Large intestine (tissue), 3 donors: ENCODE data around the gene AAR2. TPM values are rescaled to one million over a fixed set of nuclear protein-coding genes. Genes with fewer than 3 reads are reported as not detected.

Experiments used
- DNase-seq, 2 donors: peaks; one replicate each; pipeline versions ENCODE4 v3.0.0 to v3.0.0-alpha.2; 2013
- H3K27ac ChIP-seq: one replicate; pipeline ENCODE4 v1.5.1; 2013; ENCODE audit warnings: low read length
- H3K27me3 ChIP-seq: 2 replicates; pipeline ENCODE4 v1.6.1; 2013; ENCODE audit warnings: low read length; ENCODE audit not compliant: control insufficient read depth, insufficient read depth
- H3K36me3 ChIP-seq: 2 replicates; pipeline ENCODE4 v1.6.1; 2013; ENCODE audit warnings: low read length; ENCODE audit not compliant: control insufficient read depth, insufficient read depth
- H3K4me1 ChIP-seq: one replicate; pipeline ENCODE4 v1.6.1; 2013; ENCODE audit warnings: low read length; ENCODE audit not compliant: control insufficient read depth, insufficient read depth
- H3K4me3 ChIP-seq: one replicate; pipeline ENCODE4 v1.5.1; 2013; ENCODE audit warnings: low read length
- H3K9me3 ChIP-seq: one replicate; pipeline ENCODE4 v1.6.1; 2013; ENCODE audit warnings: mild to moderate bottlenecking, low read depth, low read length, moderate library complexity; ENCODE audit not compliant: control insufficient read depth
- WGBS: methylation state at CpG from one replicate; pipeline ENCODE4 v1.1.5; 2013; ENCODE audit warnings: low lambda C conversion rate; ENCODE audit not compliant: insufficient coverage; 5-methylcytosine and 5-hydroxymethylcytosine counted together
- polyA plus RNA-seq: library from polyadenylated mRNA; unstranded; fragments of 120-200 nt; gene quantifications from one replicate; pipeline ENCODE4 v1.2.1, GENCODE V29; 2013

AAR2 gene
- polyA plus RNA-seq, 1 donor = 29.1 TPM

DNA sequence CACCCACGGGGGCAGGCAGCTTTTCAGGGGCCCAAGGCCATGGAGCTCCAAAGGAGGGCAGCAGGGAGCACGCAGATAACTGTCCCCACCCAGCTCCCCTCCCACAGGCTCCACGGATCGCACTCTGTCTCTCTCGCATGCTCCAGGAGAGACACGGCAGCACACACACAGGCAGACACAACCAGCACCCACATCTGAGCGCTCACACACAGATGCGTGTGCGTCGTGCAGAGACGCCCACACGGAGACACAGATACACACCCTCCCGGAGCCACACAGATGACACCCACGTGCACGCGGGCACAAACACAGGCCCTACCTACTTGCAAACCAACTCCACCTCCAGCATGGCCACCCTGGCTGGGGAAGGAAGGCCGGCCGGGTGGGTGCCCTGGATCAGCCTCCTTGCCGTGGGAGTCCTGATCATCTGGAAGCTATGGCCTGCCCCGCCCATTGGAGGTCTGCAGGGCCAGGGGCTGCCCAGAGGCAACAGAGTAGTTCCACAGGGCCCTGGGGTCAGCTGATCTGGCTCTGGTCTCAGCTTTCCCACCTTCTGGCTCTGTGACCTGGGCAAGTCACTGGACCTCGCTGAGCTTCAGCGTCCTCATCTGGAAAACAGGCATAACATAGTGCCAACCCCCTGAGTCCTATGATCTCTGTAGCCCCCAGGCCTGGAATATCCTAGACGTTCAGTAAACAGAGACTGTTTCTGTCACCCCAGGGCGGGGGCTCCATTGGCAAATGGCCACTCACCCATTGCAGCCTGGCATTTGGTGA is 31.5 kb downstream of the AAR2 start:
- Histone ChIP-seq H3K4me3 (no peak overlapping the region), H3K4me1 (no peaks in the 10 kb centered on the region), H3K27ac (no peak overlapping the region), H3K36me3 (no peaks in the 10 kb centered on the region), H3K27me3 (no peaks in the 10 kb centered on the region), H3K9me3 (no peaks in the 10 kb centered on the region)
- DNase-seq = no peak
- WGBS = no CpG with 5 or more reads among the region's 24 CpGs

DNA sequence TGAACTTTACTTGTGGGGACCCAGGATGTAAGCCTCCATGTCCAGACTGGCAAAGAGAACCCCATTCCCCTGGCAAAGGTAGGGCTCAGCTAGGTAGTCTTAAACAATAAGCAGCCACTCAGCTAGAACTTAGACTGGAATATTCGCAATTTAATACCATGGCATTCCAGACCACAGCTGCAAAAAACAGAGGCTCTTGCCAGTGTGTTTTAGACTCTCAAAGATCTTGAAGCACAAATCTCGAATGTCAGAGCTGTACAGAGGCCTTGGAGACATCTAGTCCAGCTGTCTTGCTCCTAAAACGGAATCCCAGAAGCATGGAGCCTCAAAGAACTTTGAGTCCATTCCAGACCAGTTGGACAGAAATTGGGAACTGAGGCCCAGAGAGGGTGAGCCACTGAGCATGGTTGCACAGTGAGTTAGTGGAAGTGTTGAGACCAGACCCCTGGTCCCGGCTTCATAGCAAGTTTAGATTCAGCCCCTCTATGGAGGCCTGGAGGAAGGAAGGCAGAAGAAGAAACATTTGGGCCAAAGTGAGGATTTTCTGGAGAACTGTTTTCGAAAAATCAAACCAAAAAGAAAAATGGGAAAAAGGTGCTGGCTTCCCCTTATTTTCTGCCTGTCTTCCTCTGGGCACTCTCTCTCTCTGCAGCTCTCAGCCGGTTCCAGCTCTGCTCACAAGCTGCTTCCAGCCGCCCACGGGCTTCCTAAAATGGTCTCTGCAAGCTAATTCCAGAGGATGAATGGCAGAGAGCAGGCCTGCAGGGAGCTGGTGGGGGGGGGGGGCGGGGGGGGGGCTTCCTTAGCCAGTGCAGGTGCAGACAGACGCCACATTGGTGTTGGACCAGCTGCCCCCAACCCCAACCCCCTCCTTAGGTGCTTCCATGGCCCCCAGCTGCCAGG is 32.4 kb downstream of the AAR2 start:
- Histone ChIP-seq H3K36me3 (no peaks in the 10 kb centered on the region), H3K27me3 (no peaks in the 10 kb centered on the region), H3K9me3 (no peaks in the 10 kb centered on the region), H3K4me1 (no peaks in the 10 kb centered on the region), H3K27ac (no peak overlapping the region), H3K4me3 (no peak overlapping the region)
- WGBS = 100% methylated on average over 1 of the region's 10 CpGs
- DNase-seq = no peak

DNA sequence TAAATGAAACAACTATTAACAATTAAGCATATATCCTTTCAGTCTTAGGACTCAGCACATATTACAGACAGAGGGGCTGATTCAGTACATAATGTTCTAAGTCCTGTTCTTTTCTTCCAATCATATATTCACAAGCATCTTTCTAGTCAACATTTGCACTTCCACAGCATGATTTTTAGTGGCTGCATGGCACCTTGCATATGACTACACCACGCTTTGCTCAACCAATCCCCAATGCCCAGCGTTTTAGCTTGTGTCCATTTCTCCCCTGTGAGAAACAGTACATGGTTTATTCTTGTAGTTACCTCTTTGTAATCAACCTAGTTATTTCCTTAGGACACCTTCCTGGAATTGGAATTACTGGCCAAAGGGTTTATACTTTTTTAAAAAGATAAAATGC is 33.2 kb downstream of the AAR2 start:
- Histone ChIP-seq H3K4me3 (no peak overlapping the region), H3K9me3 (no peaks in the 10 kb centered on the region), H3K4me1 (no peaks in the 10 kb centered on the region), H3K36me3 (no peaks in the 10 kb centered on the region), H3K27ac (no peak overlapping the region), H3K27me3 (peaks cover 6% of the 10 kb centered on the region)
- WGBS = no CpG with 5 or more reads among the region's 2 CpGs
- DNase-seq = no peak

DNA sequence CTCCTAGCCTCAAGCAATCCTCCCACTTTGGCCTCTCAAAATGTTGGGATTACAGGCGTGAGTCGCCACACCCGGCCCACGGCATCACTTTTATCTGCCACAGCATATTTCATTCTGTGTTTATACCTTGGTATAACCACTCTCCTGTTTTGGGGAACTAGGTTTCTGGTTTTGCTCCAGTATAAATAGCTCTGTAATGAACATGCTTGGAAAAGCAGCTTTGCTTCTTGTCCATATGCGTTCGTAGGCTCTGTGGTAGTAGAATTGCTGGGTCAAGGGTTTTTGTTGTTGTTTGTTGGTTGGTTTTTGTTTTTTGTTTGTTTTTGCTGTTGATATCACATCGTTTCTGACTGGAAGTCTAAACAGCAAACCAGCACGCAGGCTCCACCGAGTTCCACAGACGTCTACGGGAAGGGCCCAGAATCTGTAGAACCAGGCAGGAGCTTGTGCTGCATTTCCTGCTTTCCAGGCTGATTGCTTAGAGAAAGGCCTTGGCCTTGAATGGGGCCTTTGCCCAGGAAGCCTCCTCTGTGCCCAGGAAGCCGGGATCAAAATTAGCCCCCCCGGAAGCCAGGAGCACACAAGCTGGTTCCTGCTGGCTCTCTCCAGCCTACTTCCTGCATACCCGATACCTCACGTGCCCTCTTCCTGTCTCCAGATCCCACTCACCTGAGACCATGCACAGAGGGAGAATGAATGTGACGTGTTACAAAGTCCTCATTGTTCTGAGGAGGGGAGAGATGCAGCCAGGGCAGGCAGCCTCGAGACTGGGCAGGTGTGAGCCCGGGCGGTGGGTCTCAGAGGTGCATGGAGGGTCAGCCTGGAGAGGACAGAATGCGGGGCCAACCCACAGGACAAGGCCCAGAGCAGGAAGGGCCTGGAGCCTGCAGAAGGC is 34.7 kb downstream of the AAR2 start:
- peak in 1 of 2 donors; percentile 8 for DNase-seq
- no peaks in the 10 kb centered on the region for H3K36me3 ChIP-seq
- H3K4me3 ChIP-seq = no peak overlapping the region
- peaks cover 10% of the 10 kb centered on the region for H3K27me3 ChIP-seq
- H3K4me1 ChIP-seq = no peaks in the 10 kb centered on the region
- H3K27ac ChIP-seq = no peak overlapping the region
- no CpG with 5 or more reads among the region's 20 CpGs for WGBS
- H3K9me3 ChIP-seq = no peaks in the 10 kb centered on the region

DNA sequence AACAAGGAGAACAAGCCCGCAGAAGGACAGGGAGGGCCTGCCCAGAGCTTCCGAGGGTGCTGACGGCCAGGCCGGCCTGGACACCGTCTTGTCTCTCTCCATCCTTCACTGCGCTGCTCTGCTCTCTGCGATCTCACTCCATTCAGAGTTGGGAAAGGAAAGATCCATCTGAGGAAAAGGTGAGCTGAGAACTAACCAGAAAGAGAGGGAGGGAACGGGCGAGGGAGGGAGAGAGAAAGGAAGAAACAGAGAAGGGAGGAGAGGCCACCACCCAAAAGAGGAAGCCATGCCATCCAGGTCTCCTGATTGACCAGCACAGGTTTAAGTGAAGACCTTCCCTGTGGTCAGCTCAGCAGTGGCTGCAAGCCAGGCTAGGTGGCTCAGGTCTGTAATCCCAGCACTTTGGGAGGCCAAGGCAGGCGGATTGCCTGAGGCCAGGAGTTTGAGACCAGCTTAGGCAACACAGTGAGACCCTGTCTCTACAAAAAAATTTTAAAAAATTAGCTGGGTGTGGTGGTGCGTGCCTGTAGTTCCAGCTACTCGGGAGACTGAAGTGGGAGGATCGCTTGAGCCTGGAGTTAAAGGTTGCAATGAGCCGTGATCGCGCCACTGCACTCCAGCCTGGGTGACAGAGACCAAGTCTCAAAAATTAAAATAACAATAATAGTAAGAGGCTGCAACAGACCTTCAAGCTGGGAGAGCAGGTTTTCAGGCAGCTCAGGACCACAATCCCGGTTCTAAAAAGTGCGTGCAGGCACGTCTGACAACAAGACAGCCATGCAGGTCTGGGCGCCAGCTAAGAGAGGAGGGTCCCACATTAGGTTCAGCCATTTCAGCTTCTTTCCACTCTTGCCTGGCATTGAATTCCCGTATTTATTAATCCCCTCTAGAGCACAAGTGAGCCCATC is 35.6 kb downstream of the AAR2 start:
- H3K27ac ChIP-seq = no peak overlapping the region
- no peaks in the 10 kb centered on the region for H3K4me1 ChIP-seq
- no CpG with 5 or more reads among the region's 21 CpGs for WGBS
- H3K27me3 ChIP-seq = peaks cover 10% of the 10 kb centered on the region
- no peaks in the 10 kb centered on the region for H3K9me3 ChIP-seq
- no peaks in the 10 kb centered on the region for H3K36me3 ChIP-seq
- H3K4me3 ChIP-seq = no peak overlapping the region
- DNase-seq = no peak

DNA sequence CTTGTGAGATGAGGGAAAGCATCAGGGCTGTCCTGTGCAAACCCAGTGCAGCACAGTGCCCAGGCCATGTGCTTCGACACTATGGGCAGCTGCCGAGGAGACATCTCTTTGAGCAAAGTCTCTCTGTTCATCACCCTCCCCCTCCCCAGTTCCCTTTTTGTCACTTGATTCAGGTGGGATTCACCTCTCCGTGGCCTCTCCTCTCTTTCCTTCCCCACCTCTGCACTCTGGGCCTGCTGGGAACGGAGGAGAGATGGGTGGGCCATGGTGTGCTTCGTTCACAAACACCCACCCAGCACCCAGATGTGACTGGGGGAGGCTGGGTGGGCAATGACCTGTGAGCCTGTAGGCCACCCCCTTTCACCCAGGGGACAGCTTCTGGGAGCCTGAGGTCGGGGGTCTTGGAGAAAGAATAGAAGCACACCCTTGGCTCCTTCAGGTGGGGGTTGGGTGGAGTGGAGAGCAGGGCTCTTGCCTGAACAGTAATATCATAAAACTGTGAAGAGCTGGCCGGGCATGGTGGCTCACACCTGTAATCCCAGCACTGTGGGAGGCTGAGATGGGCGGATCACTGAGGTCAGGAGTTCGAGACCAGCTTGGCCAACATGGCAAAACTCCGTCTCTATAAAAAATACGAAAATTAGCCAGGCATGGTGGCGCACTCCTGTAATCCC is 36.4 kb downstream of the AAR2 start:
- Histone ChIP-seq H3K4me1 (no peaks in the 10 kb centered on the region), H3K27ac (no peak overlapping the region), H3K4me3 (no peak overlapping the region), H3K9me3 (no peaks in the 10 kb centered on the region), H3K36me3 (no peaks in the 10 kb centered on the region), H3K27me3 (peaks cover 10% of the 10 kb centered on the region)
- WGBS = no CpG with 5 or more reads among the region's 12 CpGs
- DNase-seq = no peak

DNA sequence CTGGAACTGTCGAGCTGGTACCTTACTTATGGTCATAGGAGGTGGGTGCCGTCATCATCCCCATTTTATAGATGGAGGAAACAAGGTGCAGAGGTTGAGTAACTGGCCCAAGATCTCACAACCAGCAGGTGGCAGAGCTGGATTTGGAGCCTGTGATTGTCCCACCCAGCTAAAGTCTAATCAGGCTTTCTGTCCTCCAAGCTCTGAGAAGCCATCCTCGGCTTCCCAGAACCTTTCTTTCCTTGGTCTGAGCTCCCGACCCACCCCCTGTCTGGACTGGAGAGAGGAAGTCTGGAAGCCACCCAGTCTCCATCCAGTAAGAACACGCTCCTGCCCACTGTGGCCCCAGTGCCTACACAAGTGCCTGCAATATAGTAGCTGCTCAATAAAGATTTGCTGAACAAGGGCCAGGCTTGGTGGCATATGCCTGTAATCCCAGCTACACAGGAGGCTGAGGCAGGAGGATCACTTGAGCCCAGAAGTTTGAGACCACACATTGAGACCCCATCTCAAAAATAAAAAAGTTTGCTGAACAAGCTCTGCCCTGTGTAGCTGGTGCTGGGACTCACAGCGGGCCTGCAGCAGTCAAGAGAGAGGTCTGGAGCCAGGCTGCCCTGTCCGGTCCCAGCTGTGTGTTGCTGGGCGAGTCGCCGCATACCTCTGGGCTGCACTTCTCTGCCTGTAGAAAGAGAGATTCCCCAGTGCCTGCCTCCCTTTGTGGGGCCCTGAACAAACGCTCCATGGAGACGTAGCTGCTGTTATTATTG is 37.3 kb downstream of the AAR2 start:
- H3K4me3 ChIP-seq = no peak overlapping the region
- H3K4me1 ChIP-seq = no peaks in the 10 kb centered on the region
- H3K9me3 ChIP-seq = no peaks in the 10 kb centered on the region
- peaks cover 10% of the 10 kb centered on the region for H3K27me3 ChIP-seq
- H3K36me3 ChIP-seq = no peaks in the 10 kb centered on the region
- no peak overlapping the region for H3K27ac ChIP-seq
- no peak for DNase-seq
- no CpG with 5 or more reads among the region's 12 CpGs for WGBS

DNA sequence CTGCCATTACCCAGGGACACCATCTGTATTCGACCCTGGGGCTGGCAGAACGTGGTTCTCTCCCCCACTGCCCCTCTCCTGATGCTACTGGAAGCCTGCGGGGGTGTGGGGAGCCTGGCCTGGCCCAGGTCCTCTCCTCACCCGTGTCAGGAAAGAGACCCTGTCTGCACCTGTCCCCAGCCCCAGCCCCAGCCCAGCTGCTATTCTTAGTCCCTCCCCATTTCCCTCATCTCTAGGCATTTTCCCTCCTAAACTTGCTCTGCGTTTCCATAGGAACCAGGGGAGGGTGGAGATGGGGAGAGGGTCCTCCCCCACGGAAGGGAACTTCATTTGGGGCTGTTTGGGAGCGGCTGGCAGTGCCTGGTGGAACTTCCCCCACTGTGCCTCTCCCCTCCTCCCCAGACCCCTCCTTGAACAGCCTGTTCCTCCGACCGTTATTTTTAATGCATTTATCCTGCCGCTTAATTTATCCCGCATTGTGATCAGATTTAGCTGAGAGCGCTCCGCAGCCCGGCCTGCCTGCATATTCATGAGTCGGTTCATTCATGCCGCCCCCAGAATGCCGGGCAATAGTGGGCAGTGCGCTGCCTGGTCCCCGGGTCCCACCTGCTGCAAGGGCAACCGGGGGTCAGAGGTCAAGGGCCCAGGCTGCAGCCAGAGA is 38.0 kb downstream of the AAR2 start:
- no peak for DNase-seq
- WGBS = no CpG with 5 or more reads among the region's 20 CpGs
- peaks cover 11% of the 10 kb centered on the region for H3K27me3 ChIP-seq
- H3K9me3 ChIP-seq = no peaks in the 10 kb centered on the region
- no peaks in the 10 kb centered on the region for H3K4me1 ChIP-seq
- H3K27ac ChIP-seq = no peak overlapping the region
- H3K36me3 ChIP-seq = no peaks in the 10 kb centered on the region
- H3K4me3 ChIP-seq = no peak overlapping the region
